GM19193 (cell line): Measurements from ENCODE around the gene GRIA2.

Source experiments
- POLR2A ChIP-seq: IDR thresholded peaks from 4 replicates; pipeline ENCODE4 v1.6.1; 2011; ENCODE audit not compliant: insufficient read depth, insufficient read length; ENCODE audit errors: extremely low read depth

Gene GRIA2

GRCh38 chr4:157300701-157301100 is 80.2 kb downstream of the GRIA2 start:
- no peak for TF ChIP-seq POLR2A

GRCh38 chr4:157303471-157303960 is 83.0 kb downstream of the GRIA2 start:
- no peak for TF ChIP-seq POLR2A

DNA sequence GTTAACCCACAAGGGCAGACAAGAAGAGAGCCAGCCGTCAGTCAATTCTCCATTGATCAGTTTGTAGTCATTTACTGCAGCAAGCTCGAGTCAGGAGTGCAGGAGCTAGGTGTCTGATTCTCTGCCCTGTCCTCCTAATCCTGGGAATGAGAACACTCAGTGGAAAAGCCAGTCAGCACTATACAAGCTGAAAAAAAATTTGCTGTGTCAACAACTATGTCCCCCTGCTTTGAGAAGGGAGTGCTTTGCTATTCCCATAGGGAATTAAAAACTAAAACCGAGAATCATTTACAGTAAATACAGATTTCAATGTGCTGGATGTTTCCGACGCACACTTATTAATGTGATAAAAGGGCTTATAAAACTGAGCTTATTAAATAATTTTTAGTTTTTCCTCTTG is 84.2 kb downstream of the GRIA2 start:
- no peak for TF ChIP-seq POLR2A

GRCh38 chr4:157312702-157313101 is 92.2 kb downstream of the GRIA2 start:
- no peak for TF ChIP-seq POLR2A

- no peak for TF ChIP-seq POLR2A
These were observed 94.4 kb downstream of the GRIA2 start for GRCh38 chr4:157314906-157315305.

DNA sequence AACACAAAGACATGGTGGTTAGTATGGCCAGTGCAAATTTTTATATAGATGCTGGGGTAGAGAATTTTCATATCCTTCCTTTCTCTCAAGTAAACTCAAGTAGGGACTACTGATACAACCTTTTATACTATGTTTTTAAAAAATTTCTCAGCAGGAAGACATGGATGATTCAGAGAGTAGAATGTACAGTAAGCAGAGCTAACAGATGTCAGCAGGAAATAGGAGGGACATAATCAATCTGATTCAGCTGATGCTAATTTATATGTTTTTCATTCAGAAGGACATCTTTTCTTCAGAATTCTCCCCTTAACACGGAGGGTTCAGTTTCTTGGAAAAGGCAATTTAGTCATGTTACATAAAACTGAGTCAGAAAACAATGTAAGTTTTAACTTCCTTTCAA is 95.4 kb downstream of the GRIA2 start:
- TF ChIP-seq POLR2A = no peak

GRCh38 chr4:157320092-157320491 is 99.6 kb downstream of the GRIA2 start:
- TF ChIP-seq POLR2A = no peak

- no peak for TF ChIP-seq POLR2A
These were observed 107.1 kb downstream of the GRIA2 start for GRCh38 chr4:157327666-157328065.

- TF ChIP-seq POLR2A = no peak
These were observed 137.4 kb downstream of the GRIA2 start for GRCh38 chr4:157357887-157358286.

GRCh38 chr4:157358439-157358838 is 137.9 kb downstream of the GRIA2 start:
- TF ChIP-seq POLR2A = no peak

DNA sequence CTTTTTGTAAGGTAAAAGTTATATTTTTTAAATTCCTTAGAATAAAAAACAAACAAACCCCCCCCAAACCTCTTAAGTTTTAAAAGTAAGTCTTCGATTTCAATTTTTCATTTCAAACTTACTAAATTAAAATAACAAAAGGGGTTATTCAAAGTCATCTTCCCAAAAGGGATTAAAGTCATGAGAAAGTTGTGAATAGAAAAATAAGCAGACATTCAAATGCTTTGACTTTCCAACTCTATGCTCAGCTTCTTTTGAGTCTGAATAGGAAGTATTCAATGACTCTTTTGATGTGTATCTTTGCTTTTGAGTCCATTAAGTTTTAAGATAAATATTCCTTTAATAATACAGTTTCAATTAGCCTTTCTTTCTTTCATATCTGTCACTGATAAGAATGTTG is 138.3 kb downstream of the GRIA2 start:
- no peak for TF ChIP-seq POLR2A

DNA sequence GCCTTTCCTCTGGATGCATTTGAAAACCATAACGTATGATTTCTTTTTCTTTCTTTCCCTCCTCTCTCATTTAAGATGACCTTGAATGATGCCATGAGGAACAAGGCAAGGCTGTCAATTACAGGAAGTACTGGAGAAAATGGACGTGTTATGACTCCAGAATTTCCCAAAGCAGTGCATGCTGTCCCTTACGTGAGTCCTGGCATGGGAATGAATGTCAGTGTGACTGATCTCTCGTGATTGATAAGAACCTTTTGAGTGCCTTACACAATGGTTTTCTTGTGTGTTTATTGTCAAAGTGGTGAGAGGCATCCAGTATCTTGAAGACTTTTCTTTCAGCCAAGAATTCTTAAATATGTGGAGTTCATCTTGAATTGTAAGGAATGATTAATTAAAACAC is 142.8 kb downstream of the GRIA2 start:
- no peak for TF ChIP-seq POLR2A

DNA sequence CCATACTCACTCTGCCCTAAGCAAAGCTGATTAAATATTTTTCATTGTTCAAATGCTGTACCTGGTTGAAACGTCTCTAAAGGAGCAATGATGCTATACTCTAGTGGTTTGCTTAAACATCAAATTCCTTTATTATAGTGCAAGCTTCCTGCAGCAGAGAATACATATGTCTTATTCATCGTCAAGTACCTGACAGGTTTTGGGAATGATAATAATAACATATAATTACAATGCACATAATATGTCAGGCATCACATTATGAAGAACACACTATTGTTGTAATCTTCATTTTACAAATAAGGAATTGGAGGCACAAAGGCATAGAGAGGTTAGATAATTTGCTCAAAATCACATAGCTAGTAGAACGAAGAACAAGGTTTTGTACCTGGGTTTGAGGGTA is 151.6 kb downstream of the GRIA2 start:
- no peak for TF ChIP-seq POLR2A

DNA sequence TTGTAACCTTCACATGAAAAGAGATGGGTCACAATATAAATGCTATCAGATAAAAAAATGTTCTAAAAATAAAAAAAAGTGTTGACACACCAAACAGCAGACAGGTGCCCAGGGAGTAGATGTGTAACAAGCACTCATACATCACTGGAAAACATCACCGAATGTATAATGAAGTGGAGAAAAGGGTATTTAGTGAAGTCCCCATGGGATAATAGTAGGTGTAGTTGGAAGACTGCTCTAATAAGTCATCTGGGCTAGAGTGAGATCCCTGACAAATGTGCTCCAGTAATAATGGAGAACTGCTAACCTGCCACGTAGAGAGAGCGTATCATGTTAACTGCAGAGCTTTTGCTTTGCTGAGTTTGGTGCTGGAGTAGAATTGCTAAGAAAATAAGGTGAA is 152.0 kb downstream of the GRIA2 start:
- no peak for TF ChIP-seq POLR2A

DNA sequence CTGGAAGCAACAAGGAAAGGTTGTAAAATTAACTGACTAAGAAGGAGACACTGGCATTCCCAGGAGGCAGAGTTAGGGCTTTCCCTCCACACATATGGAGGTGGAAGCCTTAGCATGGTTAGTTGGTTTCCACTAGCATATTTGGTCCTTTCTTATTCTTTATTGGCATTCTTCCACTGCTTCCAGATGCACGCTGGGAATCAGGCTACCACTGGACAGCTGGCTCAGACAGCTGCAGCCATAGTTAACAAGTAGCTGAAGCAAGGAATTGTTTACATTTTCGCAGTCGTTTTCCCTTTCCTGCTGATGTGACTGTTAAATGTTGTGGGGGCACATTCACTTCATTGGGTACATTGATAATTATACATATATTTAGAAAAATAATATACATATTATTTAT is 169.2 kb downstream of the GRIA2 start:
- TF ChIP-seq POLR2A = no peak

DNA sequence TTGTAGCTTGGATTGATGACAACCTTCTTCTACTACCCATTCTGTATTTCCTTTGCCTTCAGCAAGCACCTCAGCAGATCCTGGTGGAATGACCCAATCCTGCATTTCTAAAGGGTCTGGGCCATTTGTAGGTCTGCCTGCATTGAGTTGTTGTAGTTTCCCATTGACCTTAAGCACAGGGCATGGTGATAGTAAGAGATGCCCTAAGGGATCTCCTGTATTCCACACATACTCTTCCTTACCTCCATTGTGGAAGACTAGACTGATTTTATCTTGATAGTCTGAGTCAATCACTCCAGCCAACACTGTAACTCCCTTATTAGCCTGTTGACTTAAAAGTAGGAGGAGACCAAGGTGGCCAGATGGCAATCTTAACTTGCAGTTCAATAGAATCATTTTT is 184.5 kb downstream of the GRIA2 start:
- TF ChIP-seq POLR2A = no peak
